IPS DF 6.9 (cell line): ENCODE results near the gene JARID2.

ENCODE experiments used
- DNase-seq: peaks from one replicate; pipeline ENCODE4 v3.0.0-alpha.2; 2013; ENCODE audit warnings: low read depth, low spot score
- H3K27ac ChIP-seq: one replicate; pipeline ENCODE4 v1.5.1; 2013; ENCODE audit warnings: low read length, control low read depth
- H3K27me3 ChIP-seq: 2 replicates; pipeline ENCODE4 v1.6.1; 2013; ENCODE audit warnings: mild to moderate bottlenecking, low read length; ENCODE audit not compliant: control insufficient read depth, insufficient read depth
- H3K36me3 ChIP-seq: 2 replicates; pipeline ENCODE4 v1.6.1; 2013; ENCODE audit warnings: low read length; ENCODE audit not compliant: control insufficient read depth, insufficient read depth
- H3K4me1 ChIP-seq: 2 replicates; pipeline ENCODE4 v1.6.1; 2013; ENCODE audit warnings: low read length; ENCODE audit not compliant: control insufficient read depth, insufficient read depth
- H3K4me3 ChIP-seq: 2 replicates; pipeline ENCODE4 v1.5.1; 2013; ENCODE audit warnings: mild to moderate bottlenecking, low read length
- H3K9me3 ChIP-seq: 2 replicates; pipeline ENCODE4 v1.6.1; 2013; ENCODE audit warnings: low read length, inconsistent platforms; ENCODE audit not compliant: control insufficient read depth, insufficient read depth
- WGBS: extraction: QIAGEN DNeasy Blood & Tissue Kit; methylation state at CpG from one replicate; pipeline ENCODE4 v1.1.7; 2013; ENCODE audit warnings: mixed read lengths, missing lambda C conversion rate; ENCODE audit not compliant: insufficient read length, insufficient coverage; 5-methylcytosine and 5-hydroxymethylcytosine counted together

The JARID2 gene

GRCh38 chr6:15517600-15517999, 271.7 kb downstream of the JARID2 start:
- no peaks in the 10 kb centered on the region for H3K4me1 ChIP-seq
- no peak overlapping the region for H3K4me3 ChIP-seq
- DNase-seq: no peak
- peaks cover 55% of the 10 kb centered on the region for H3K36me3 ChIP-seq
- H3K27me3 ChIP-seq: no peaks in the 10 kb centered on the region
- no peak overlapping the region for H3K27ac ChIP-seq
- no peaks in the 10 kb centered on the region for H3K9me3 ChIP-seq
- WGBS: no CpG with 5 or more reads among the region's 11 CpGs

GRCh38 chr6:15518057-15518456, 272.2 kb downstream of the JARID2 start:
- no peak overlapping the region for H3K4me3 ChIP-seq
- H3K36me3 ChIP-seq: peaks cover 53% of the 10 kb centered on the region
- WGBS: no CpG with 5 or more reads among the region's 9 CpGs
- no peaks in the 10 kb centered on the region for H3K4me1 ChIP-seq
- H3K9me3 ChIP-seq: no peaks in the 10 kb centered on the region
- no peak overlapping the region for H3K27ac ChIP-seq
- no peaks in the 10 kb centered on the region for H3K27me3 ChIP-seq
- DNase-seq: no peak

GRCh38 chr6:15518878-15519277, 273.0 kb downstream of the JARID2 start:
- no peak for DNase-seq
- Histone ChIP-seq H3K36me3 (peaks cover 45% of the 10 kb centered on the region), H3K27me3 (no peaks in the 10 kb centered on the region), H3K4me3 (no peak overlapping the region), H3K27ac (no peak overlapping the region), H3K4me1 (no peaks in the 10 kb centered on the region), H3K9me3 (no peaks in the 10 kb centered on the region)
- WGBS: no CpG with 5 or more reads among the region's 10 CpGs

GRCh38 chr6:15519681-15520080, 273.8 kb downstream of the JARID2 start:
- H3K27me3 ChIP-seq: no peaks in the 10 kb centered on the region
- no peak for DNase-seq
- H3K27ac ChIP-seq: no peak overlapping the region
- H3K9me3 ChIP-seq: no peaks in the 10 kb centered on the region
- no CpG with 5 or more reads among the region's 6 CpGs for WGBS
- H3K4me3 ChIP-seq: no peak overlapping the region
- H3K4me1 ChIP-seq: no peaks in the 10 kb centered on the region
- peaks cover 40% of the 10 kb centered on the region for H3K36me3 ChIP-seq

GRCh38 chr6:15520626-15521203, 274.8 kb downstream of the JARID2 start:
- Histone ChIP-seq H3K4me3 (no peak overlapping the region), H3K4me1 (no peaks in the 10 kb centered on the region), H3K36me3 (peaks cover 34% of the 10 kb centered on the region), H3K27ac (no peak overlapping the region), H3K9me3 (no peaks in the 10 kb centered on the region), H3K27me3 (no peaks in the 10 kb centered on the region)
- DNase-seq: no peak
- 100% methylated on average over 2 of the region's 20 CpGs for WGBS

- no peaks in the 10 kb centered on the region for H3K9me3 ChIP-seq
- H3K27ac ChIP-seq: no peak overlapping the region
- H3K4me3 ChIP-seq: no peak overlapping the region
- WGBS: no CpG with 5 or more reads among the region's 6 CpGs
- no peaks in the 10 kb centered on the region for H3K27me3 ChIP-seq
- DNase-seq: no peak
- H3K4me1 ChIP-seq: no peaks in the 10 kb centered on the region
- peaks cover 34% of the 10 kb centered on the region for H3K36me3 ChIP-seq
Measured at GRCh38 chr6:15521582-15521981, 275.7 kb downstream of the JARID2 start.

GRCh38 chr6:15522026-15522425, 276.2 kb downstream of the JARID2 start:
- Histone ChIP-seq H3K4me1 (no peaks in the 10 kb centered on the region), H3K9me3 (no peaks in the 10 kb centered on the region), H3K4me3 (no peak overlapping the region), H3K36me3 (peaks cover 31% of the 10 kb centered on the region), H3K27ac (no peak overlapping the region), H3K27me3 (no peaks in the 10 kb centered on the region)
- DNase-seq: no peak
- WGBS: no CpG with 5 or more reads among the region's 9 CpGs

- H3K27ac ChIP-seq: no peak overlapping the region
- H3K9me3 ChIP-seq: no peaks in the 10 kb centered on the region
- DNase-seq: no peak
- no peaks in the 10 kb centered on the region for H3K4me1 ChIP-seq
- no CpG with 5 or more reads among the region's 6 CpGs for WGBS
- no peak overlapping the region for H3K4me3 ChIP-seq
- H3K27me3 ChIP-seq: no peaks in the 10 kb centered on the region
- peaks cover 28% of the 10 kb centered on the region for H3K36me3 ChIP-seq
Measured at GRCh38 chr6:15522427-15522826, 276.6 kb downstream of the JARID2 start.

GRCh38 chr6:15522856-15523529, 277.1 kb downstream of the JARID2 start:
- Histone ChIP-seq H3K36me3 (peaks cover 22% of the 10 kb centered on the region), H3K4me3 (no peak overlapping the region), H3K27ac (no peak overlapping the region), H3K27me3 (no peaks in the 10 kb centered on the region), H3K4me1 (no peaks in the 10 kb centered on the region), H3K9me3 (no peaks in the 10 kb centered on the region)
- WGBS: no CpG with 5 or more reads among the region's 16 CpGs
- DNase-seq: no peak

- no CpG with 5 or more reads among the region's 23 CpGs for WGBS
- DNase-seq: no peak
- H3K27ac ChIP-seq: no peak overlapping the region
- H3K27me3 ChIP-seq: no peaks in the 10 kb centered on the region
- no peaks in the 10 kb centered on the region for H3K9me3 ChIP-seq
- H3K36me3 ChIP-seq: peaks cover 17% of the 10 kb centered on the region
- no peaks in the 10 kb centered on the region for H3K4me1 ChIP-seq
- no peak overlapping the region for H3K4me3 ChIP-seq
Measured at GRCh38 chr6:15523679-15524630, 278.1 kb downstream of the JARID2 start.
